Naive thymus-derived CD8-positive, alpha-beta T cell (primary cell): ENCODE results near the gene PBX3. TPM values are rescaled to one million over a fixed set of nuclear protein-coding genes. Genes with fewer than 3 reads are reported as not detected.
"Not testable (repeated sequence)": the region's sequence is repeated elsewhere in the genome, so short reads cannot be mapped to it uniquely, and the experiment has no call there.

Experiments used
- ATAC-seq, 2 donors: fragments of 150-1000 bp; cut with Tn5 transposase in 1 of 2; sonication (Bioruptor Pico), chemical (Tn5 transposase) in 1 of 2; 1 replicate in 1 of 2; 2 replicates in 1 of 2; pipeline ENCODE4 v1.10.0; 2021; ENCODE audit warnings: mild to moderate bottlenecking in 2 of 2, moderate library complexity in 2 of 2
- POLR2A ChIA-PET: fragments of 350-600 bp; sonication (Branson Sonifier 250); formaldehyde crosslinking; loops from one replicate; lab custom pipeline; 2021; ENCODE audit warnings: antibody characterized with exemption; lab: Charles Lee
- DNase-seq, 10 donors: peaks; one replicate each; pipeline versions ENCODE4 v3.0.0 to v3.0.0-alpha.2; 2020 to 2022
- H3K27ac Mint-ChIP-seq, 10 donors: one replicate each; pipeline ENCODE4 v1.8.0; 2020 to 2022; ENCODE audit warnings: mild to moderate bottlenecking in 10 of 10, mixed read lengths in 10 of 10, moderate library complexity in 4 of 10, inconsistent platforms in 1 of 10
- H3K27me3 Mint-ChIP-seq, 5 donors: one replicate each; pipeline ENCODE4 v1.8.0; 2021 to 2022; ENCODE audit warnings: mixed read lengths in 5 of 5
- H3K36me3 Mint-ChIP-seq, 3 donors: one replicate each; pipeline ENCODE4 v1.8.0; 2020 to 2022; ENCODE audit warnings: mixed read lengths in 3 of 3, mild to moderate bottlenecking in 2 of 3, inconsistent platforms in 1 of 3
- H3K4me1 Mint-ChIP-seq, 4 donors: one replicate each; pipeline ENCODE4 v1.8.0; 2021 to 2022; ENCODE audit warnings: mixed read lengths in 4 of 4
- H3K4me3 Mint-ChIP-seq, 10 donors: one replicate each; pipeline ENCODE4 v1.8.0; 2020 to 2022; ENCODE audit warnings: mild to moderate bottlenecking in 10 of 10, mixed read lengths in 10 of 10, moderate library complexity in 6 of 10, inconsistent platforms in 1 of 10
- H3K9me3 Mint-ChIP-seq, 9 donors: one replicate each; pipeline ENCODE4 v1.8.0; 2020 to 2022; ENCODE audit warnings: mixed read lengths in 9 of 9, mild to moderate bottlenecking in 3 of 9, inconsistent platforms in 1 of 9, moderate library complexity in 1 of 9
- polyA plus RNA-seq, 3 donors: library from polyadenylated mRNA; unstranded; fragments of 300-500 nt; fragmentation: Illumina TruSeq; gene quantifications; one replicate each; pipeline ENCODE4 v1.2.3, GENCODE V29; 2021
- total RNA-seq, 8 experiments: library from RNA in 2 of 8; stranded (reverse) in 2 of 8; gene quantifications; one replicate each; pipeline ENCODE4 v1.2.3 and lab custom pipeline; 2021 to 2026

PBX3 gene
- total and polyA plus RNA-seq, 5 experiments from 2014 or later = 2.9 to 27.5 (median 4.2) TPM

GRCh38 chr9:125764198-125764597, 17.0 kb downstream of the PBX3 start:
- Mint-ChIP-seq H3K27me3 (peaks cover 0 to 1% (median 0%) of the 10 kb centered on the region in 5 donors), H3K36me3 (peaks cover 0 to 3% (median 0%) of the 10 kb centered on the region in 3 donors), H3K4me3 (no peak overlapping the region), H3K9me3 (no peaks in the 10 kb centered on the region), H3K4me1 (peaks cover 0 to 21% (median 15%) of the 10 kb centered on the region in 4 donors), H3K27ac (no peak overlapping the region)
- POLR2A ChIA-PET = no interaction called here
- ATAC-seq = no peak
- DNase-seq = no peak

DNA sequence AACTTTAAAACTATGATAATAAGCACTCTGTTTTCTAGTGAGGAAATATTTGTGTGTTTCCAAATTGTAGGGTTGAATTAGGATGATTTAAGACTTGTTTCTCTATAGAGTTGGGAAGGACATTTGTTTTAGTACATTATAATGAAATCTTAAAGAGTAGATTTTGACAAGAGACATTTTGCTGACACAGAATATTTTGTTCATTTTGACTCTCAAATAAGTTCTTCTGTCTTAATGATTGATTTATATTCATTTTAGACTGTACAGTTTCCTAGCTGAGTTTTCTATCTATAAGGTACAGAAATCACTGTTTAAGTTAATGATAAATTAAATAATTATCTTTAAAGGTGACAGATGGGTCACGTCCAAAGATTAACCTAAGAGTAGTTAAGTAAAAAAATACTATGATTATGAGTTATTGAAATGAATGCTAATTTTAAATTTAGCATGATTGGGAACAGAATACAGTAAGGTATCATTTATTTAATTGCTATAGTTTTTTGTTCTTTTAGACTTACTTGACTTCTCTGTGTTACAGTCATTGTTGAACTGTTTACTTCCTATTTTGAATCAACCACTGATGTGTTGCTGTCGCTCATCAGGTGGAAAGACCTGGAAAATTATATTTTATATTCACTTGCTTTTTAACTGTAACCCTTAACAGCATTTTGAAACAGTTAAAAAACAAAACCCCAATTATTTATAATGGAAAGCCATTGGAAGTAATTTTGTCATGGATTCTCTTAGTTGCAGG, 19.5 kb downstream of the PBX3 start:
- Mint-ChIP-seq H3K27ac (no peak overlapping the region), H3K36me3 (peaks cover 0 to 3% (median 0%) of the 10 kb centered on the region in 3 donors), H3K9me3 (no peaks in the 10 kb centered on the region), H3K27me3 (no peaks in the 10 kb centered on the region), H3K4me1 (peaks cover 0 to 16% (median 7%) of the 10 kb centered on the region in 4 donors), H3K4me3 (no peak overlapping the region)
- ATAC-seq = no peak
- POLR2A ChIA-PET = no interaction called here
- DNase-seq = no peak

- no peaks in the 10 kb centered on the region for H3K9me3 Mint-ChIP-seq
- peaks cover 0 to 3% (median 0%) of the 10 kb centered on the region in 3 donors for H3K36me3 Mint-ChIP-seq
- POLR2A ChIA-PET = no interaction called here
- H3K27me3 Mint-ChIP-seq = no peaks in the 10 kb centered on the region
- no peak overlapping the region for H3K27ac Mint-ChIP-seq
- H3K4me3 Mint-ChIP-seq = no peak overlapping the region
- no peak for DNase-seq
- H3K4me1 Mint-ChIP-seq = peaks cover 0 to 20% (median 7%) of the 10 kb centered on the region in 4 donors
- ATAC-seq = no peak
Observed at GRCh38 chr9:125767349-125767748, 20.2 kb downstream of the PBX3 start.

DNA sequence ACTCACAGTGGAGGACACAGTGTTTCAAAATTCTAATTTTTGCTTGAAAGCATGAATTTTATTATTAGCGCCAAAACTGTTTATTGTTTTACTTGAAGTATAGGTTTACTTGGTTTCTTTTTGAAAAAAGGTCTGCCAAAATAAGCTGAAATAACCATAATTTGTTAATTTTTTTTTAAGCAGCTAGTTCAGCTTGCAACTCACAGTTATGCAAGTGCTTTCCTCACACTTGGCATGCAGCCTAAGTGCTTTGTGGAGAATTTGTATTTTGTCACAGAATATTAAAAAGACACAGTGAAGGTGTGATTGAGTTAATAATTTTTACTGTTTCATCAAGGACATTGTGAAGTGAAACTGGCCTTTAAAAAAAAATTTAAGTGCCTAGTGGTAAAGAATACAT, 21.6 kb downstream of the PBX3 start:
- Mint-ChIP-seq H3K4me1 (peaks cover 0 to 14% (median 7%) of the 10 kb centered on the region in 4 donors), H3K4me3 (no peak overlapping the region), H3K9me3 (no peaks in the 10 kb centered on the region), H3K36me3 (peaks cover 0 to 3% (median 0%) of the 10 kb centered on the region in 3 donors), H3K27me3 (no peaks in the 10 kb centered on the region), H3K27ac (no peak overlapping the region)
- POLR2A ChIA-PET = no interaction called here
- DNase-seq (no peak), ATAC-seq (no peak)

DNA sequence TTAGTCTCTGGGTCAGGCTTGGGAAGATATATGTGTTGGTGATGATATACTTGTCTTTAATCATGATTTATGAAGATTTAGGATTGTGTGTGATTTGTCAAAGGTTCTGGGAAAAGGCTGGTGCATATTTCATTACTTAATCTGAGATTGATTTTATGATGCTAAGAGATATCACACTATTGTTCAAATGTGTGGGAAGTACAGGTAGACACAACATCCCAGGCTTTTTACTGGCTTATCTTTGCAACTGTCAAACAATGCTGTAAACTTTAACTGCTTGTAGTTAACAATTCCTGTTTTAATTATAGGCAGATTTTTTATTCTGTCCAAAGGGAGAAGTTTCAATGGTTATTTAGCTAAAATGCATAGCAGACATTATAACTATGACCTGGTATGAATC, 23.9 kb downstream of the PBX3 start:
- no peak for DNase-seq
- Mint-ChIP-seq H3K36me3 (peaks cover 0 to 7% (median 0%) of the 10 kb centered on the region in 3 donors), H3K27me3 (no peaks in the 10 kb centered on the region), H3K9me3 (peaks cover 0 to 4% (median 0%) of the 10 kb centered on the region in 9 donors), H3K27ac (no peak overlapping the region), H3K4me3 (no peak overlapping the region), H3K4me1 (peaks cover 0 to 14% (median 6%) of the 10 kb centered on the region in 4 donors)
- no peak for ATAC-seq
- POLR2A ChIA-PET = no interaction called here

DNA sequence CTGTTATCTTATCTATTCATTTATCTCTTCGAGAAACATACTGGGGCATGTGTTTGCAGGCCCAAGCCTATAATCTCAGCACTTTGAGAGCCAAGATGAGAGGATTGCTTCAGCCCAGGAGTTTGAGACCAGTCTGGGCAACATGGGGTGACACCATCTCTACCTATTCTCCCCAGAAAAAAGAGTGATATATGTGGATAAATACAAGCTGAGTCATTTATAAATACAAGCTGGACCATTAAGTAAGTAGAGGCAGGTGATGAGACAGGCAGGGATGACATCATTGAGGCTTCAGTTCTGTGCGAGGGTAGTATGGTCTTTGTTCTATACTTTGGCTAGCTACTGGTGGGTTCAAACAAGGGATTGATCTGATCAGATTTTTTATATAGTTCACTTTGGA, 25.6 kb downstream of the PBX3 start:
- Mint-ChIP-seq H3K4me1 (peaks cover 0 to 5% (median 3%) of the 10 kb centered on the region in 4 donors), H3K36me3 (peaks cover 0 to 6% (median 0%) of the 10 kb centered on the region in 3 donors), H3K27me3 (no peaks in the 10 kb centered on the region), H3K27ac (no peak overlapping the region), H3K9me3 (peaks cover 0 to 7% (median 0%) of the 10 kb centered on the region in 9 donors), H3K4me3 (no peak overlapping the region)
- ATAC-seq (no peak), DNase-seq (no peak)
- POLR2A ChIA-PET = no interaction called here

GRCh38 chr9:125774106-125774505, 26.9 kb downstream of the PBX3 start:
- no peaks in the 10 kb centered on the region for H3K27me3 Mint-ChIP-seq
- peaks cover 0 to 4% (median 0%) of the 10 kb centered on the region in 3 donors for H3K36me3 Mint-ChIP-seq
- no peak overlapping the region for H3K27ac Mint-ChIP-seq
- H3K4me1 Mint-ChIP-seq = peaks cover 0 to 5% (median 2%) of the 10 kb centered on the region in 4 donors
- POLR2A ChIA-PET = no interaction called here
- DNase-seq (no peak), ATAC-seq (no peak)
- H3K9me3 Mint-ChIP-seq = peaks cover 0 to 7% (median 0%) of the 10 kb centered on the region in 9 donors
- no peak overlapping the region for H3K4me3 Mint-ChIP-seq

DNA sequence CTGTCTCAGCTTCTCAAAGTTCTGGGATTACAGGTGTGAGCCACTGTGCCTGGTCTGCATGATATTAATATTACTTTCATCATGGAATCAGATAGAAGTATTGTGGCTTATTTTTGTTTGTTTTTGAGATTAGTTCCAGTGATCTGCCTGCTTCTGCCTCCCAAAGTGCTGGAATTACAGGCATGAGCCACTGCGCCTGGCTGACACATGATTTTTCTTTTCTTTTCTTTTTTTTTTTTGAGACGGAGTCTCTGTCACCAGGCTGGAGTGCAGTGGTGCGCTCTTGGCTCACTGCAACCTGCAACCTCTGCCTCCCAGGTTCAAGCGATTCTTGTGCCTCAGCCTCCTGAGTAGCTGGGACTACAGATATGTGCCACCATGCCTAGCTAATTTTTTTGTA, 29.6 kb downstream of the PBX3 start:
- H3K27ac Mint-ChIP-seq = peak overlapping the region in 1 of 10 donors; percentile 68

GRCh38 chr9:125778538-125779219, 31.5 kb downstream of the PBX3 start:
- H3K4me3 Mint-ChIP-seq, H3K27me3 Mint-ChIP-seq, DNase-seq, ATAC-seq, H3K36me3 Mint-ChIP-seq, H3K27ac Mint-ChIP-seq, H3K9me3 Mint-ChIP-seq, H3K4me1 Mint-ChIP-seq: not testable (repeated sequence)
- POLR2A ChIA-PET = interaction anchor here (0.5 to 0.6 kb wide), 3 partner anchors 11 to 1133 kb away, joined by 3 to 4 read pairs (median 4); no protein-coding TSS in a partner anchor

More for the DNA sequence above, 29.6 kb downstream of the PBX3 start:
- H3K9me3 Mint-ChIP-seq, H3K36me3 Mint-ChIP-seq, H3K4me3 Mint-ChIP-seq, POLR2A ChIA-PET, H3K27me3 Mint-ChIP-seq, H3K4me1 Mint-ChIP-seq, ATAC-seq, DNase-seq: not testable (repeated sequence)

GRCh38 chr9:125779220-125779565, 32.0 kb downstream of the PBX3 start:
- DNase-seq, H3K36me3 Mint-ChIP-seq, ATAC-seq, H3K4me3 Mint-ChIP-seq, H3K27me3 Mint-ChIP-seq, H3K27ac Mint-ChIP-seq, POLR2A ChIA-PET, H3K4me1 Mint-ChIP-seq, H3K9me3 Mint-ChIP-seq: not testable (repeated sequence)

GRCh38 chr9:125782718-125783117, 35.5 kb downstream of the PBX3 start:
- Mint-ChIP-seq H3K4me1 (peaks cover 19 to 31% (median 25%) of the 10 kb centered on the region in 4 donors), H3K4me3 (no peak overlapping the region), H3K27me3 (no peaks in the 10 kb centered on the region), H3K27ac (peak overlapping the region in 1 of 10 donors; percentile 60), H3K9me3 (no peaks in the 10 kb centered on the region), H3K36me3 (peaks cover 0 to 7% (median 4%) of the 10 kb centered on the region in 3 donors)
- DNase-seq (no peak), ATAC-seq (no peak)
- POLR2A ChIA-PET = interaction anchor here (0.5 kb wide), 1 partner anchor 62 kb away, joined by 3 read pairs; no protein-coding TSS in a partner anchor

DNA sequence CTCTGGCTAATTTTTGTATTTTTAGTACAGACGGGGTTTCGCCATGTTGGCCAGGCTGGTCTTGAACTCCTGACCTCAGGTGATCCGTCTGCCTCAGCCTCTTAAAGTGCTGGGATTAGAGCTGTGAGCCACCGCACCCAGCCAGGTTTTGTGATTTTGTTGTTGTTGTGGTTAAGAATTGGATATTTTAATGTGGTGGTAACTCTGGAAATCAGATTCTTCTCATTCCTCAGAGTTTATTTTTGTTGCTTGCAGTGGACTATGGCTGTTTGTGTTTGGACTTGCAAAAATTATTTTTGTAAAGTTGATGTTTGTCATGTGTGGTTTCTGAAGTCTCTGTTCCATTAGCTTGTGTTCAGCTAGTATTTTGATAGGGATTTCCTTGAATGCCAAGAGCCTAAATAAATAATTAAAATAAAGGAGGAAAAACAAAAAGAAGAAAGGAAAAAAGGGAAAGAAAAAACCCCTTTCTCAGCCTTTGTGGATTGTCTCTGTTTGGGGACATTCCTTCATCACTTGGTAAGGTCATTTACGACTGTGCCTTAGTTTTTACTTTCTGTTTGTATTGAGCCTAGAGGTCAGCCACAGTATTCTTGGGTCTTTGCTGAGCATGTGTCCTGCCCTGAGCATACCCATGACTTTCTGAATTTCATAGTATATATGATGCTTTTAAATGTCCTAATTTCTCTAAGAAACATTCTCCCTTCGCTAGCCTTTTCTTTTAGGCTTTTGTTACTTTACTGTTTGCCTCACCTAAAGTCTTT, 37.3 kb downstream of the PBX3 start:
- Mint-ChIP-seq H3K4me3 (peak overlapping the region; percentile 13 to 69 (median 59)), H3K4me1 (peaks cover 19 to 31% (median 25%) of the 10 kb centered on the region in 4 donors), H3K27ac (peak overlapping the region in 9 of 10 donors; percentile 23 to 83 (median 57)), H3K9me3 (no peaks in the 10 kb centered on the region), H3K36me3 (peaks cover 0 to 7% (median 4%) of the 10 kb centered on the region in 3 donors), H3K27me3 (no peaks in the 10 kb centered on the region)
- no peak for DNase-seq
- no peak for ATAC-seq
- POLR2A ChIA-PET = no interaction called here
